GM18951 (cell line): ENCODE results near the gene ANTXR1.

ENCODE experiments used
- POLR2A ChIP-seq: IDR thresholded peaks from 4 replicates; pipeline ENCODE4 v1.6.1; 2011; ENCODE audit warnings: mild to moderate bottlenecking; ENCODE audit not compliant: insufficient read length, insufficient read depth; ENCODE audit errors: extremely low read depth
- in situ Hi-C: fragments of 300-500 bp; cut with MboI; formaldehyde crosslinking; loops from one replicate; pipeline ENCODE4 v1.12.0; 2022; ENCODE audit warnings: low sequenced_read_pairs, mixed read lengths, inconsistent platforms; ENCODE audit not compliant: unreplicated experiment

Gene ANTXR1

GRCh38 chr2:69184224-69184623, 171.2 kb downstream of the ANTXR1 start:
- no peak for TF ChIP-seq POLR2A
- in situ Hi-C loops, result no loop called here

- TF ChIP-seq POLR2A, result no peak
- in situ Hi-C loops, result no loop called here
Observed at GRCh38 chr2:69185807-69186206, 172.8 kb downstream of the ANTXR1 start.

- in situ Hi-C loops, result no loop called here
- no peak for TF ChIP-seq POLR2A
Observed at GRCh38 chr2:69186614-69187013, 173.6 kb downstream of the ANTXR1 start.

GRCh38 chr2:69188182-69188900, 175.4 kb downstream of the ANTXR1 start:
- in situ Hi-C loops, result no loop called here
- no peak for TF ChIP-seq POLR2A

- no peak for TF ChIP-seq POLR2A
Observed at GRCh38 chr2:69190743-69191404, 177.9 kb downstream of the ANTXR1 start.

GRCh38 chr2:69191634-69192033, 178.7 kb downstream of the ANTXR1 start:
- in situ Hi-C loops, result no loop called here
- no peak for TF ChIP-seq POLR2A

More at GRCh38 chr2:69190743-69191404, 177.9 kb downstream of the ANTXR1 start:
- in situ Hi-C loops, result no loop called here

- no peak for TF ChIP-seq POLR2A
- in situ Hi-C loops, result no loop called here
Observed at GRCh38 chr2:69192176-69192945, 179.4 kb downstream of the ANTXR1 start.

GRCh38 chr2:69195706-69196105, 182.7 kb downstream of the ANTXR1 start:
- in situ Hi-C loops, result no loop called here
- TF ChIP-seq POLR2A, result no peak

- no peak for TF ChIP-seq POLR2A
- in situ Hi-C loops, result no loop called here
Observed at GRCh38 chr2:69196327-69197117, 183.5 kb downstream of the ANTXR1 start.

- in situ Hi-C loops, result no loop called here
- TF ChIP-seq POLR2A, result no peak
Observed at GRCh38 chr2:69200107-69200520, 187.1 kb downstream of the ANTXR1 start.

- in situ Hi-C loops, result no loop called here
- TF ChIP-seq POLR2A, result no peak
Observed at GRCh38 chr2:69201259-69201658, 188.3 kb downstream of the ANTXR1 start.

- no peak for TF ChIP-seq POLR2A
- in situ Hi-C loops, result no loop called here
Observed at GRCh38 chr2:69202327-69202726, 189.3 kb downstream of the ANTXR1 start.
